ENCODE data around the gene HLF.

The HLF gene

DNA sequence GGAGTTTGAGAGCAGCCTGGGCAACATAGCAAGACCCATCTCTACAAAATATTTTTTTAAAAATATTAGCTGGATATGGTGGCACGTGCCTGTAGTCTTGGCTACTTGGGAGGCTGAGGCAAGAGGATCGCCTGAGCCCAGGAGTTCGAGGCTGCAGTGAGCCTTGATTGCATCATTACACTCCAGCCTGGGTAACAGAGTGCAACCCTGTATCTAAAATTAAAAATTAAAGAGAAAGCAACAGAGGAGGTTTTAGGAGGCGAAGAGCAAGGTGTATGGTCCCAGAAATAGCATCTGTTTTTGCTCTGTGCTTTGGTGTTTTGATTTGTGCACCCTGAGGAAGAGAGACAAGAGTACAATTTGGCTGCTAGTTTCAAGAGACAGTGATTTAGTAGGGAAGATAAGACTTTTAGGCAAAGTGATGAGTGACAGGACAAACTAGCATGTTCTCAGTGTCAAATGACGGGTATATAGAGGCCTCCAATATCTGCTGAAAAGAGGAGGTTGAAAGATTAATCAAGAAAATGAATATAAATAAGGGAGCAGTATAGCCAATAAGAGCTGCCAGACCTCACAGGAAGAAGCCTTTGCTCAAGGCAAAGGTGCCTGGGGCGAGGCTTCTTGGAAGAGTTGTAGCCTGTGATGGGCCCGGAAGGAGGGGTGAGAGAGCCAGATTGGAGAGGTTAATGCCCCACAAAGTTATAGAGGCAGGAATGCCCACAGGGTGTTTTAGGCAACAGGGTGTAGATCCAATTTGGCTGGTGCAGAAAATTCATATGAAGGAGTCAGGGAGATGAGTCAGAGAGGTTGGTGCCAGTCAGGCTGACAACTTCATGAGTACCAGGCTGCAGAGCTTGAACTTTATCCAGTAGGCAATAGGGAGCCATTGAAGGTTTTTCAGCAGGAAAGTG is 11.4 kb downstream of the HLF start:
- DNase-seq (ENCODE audit: low read depth) = no peak

DNA sequence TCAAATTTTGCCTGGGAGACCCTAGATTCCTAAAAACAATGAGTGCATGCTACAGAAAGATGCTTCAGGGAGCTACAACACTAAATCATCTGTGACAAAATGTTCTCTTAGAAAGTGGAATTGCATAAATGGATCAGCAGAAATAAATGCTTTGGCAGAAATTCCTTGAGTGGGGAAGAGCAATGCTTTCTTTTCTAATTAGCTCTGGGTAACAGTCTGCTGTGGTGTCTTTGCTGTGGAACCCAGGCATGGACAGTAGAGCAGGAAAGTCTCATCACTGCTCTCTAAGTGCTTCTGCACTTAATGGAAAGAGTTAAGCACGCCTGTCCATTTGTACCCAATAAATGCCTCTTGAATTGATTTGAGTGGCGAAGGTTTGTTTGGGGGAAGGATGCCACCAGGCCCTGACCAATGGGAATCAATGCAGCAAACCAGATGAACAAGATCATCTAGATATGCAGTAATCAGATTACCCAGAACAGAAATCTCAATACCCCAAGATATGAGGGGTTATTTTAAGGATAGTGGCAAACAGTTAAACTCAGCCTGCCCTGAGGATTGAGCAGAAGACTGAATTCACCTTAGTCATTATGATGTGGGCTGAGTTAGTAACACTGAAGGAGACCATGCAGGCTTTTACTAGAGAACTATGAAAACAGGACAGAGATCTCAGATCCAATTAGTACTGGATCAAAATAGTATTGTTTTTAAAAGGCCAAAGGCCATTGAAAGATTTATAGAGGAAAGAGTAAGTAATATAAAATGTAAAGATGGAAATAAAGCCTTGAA is 13.6 kb downstream of the HLF start:
- DNase-seq (ENCODE audit: low read depth) = no peak

DNA sequence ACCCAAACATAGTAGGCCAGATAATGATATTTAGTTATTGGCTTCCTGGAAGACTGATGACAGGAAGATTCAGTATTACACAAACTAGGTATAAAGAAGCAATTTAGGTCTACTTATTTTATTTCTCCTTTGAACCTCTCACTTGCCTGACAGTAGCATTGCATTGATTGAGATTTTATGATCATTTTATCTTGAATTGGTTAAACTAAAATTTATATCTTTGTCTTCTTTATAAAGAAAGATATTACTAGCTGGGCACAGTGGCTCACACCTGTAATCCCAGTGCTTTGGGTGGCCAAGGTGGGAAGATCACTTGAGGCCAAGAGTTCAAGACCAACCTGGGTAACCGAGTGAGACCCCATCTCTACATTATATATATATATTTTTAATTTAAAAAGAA is 14.4 kb downstream of the HLF start:
- DNase-seq (ENCODE audit: low read depth) = no peak

DNA sequence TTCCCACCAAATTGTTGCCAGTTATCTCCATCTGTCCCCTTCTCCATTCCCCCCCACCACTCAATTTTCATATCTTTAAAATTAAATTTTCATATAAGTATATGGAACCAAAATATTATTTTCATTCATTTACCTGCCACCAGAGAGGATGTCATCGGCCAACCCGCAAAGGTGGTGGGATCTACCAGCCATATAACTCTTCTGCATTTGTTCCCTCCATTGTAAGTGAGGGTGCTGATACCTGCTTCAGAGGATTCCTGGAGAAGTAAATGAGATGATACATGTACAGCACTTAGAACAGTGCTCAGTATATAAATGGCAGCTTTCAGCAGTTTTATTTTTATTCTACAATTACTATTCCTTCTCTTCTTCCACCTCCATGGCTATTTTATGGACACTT is 15.0 kb downstream of the HLF start:
- DNase-seq (ENCODE audit: low read depth) = no peak

DNA sequence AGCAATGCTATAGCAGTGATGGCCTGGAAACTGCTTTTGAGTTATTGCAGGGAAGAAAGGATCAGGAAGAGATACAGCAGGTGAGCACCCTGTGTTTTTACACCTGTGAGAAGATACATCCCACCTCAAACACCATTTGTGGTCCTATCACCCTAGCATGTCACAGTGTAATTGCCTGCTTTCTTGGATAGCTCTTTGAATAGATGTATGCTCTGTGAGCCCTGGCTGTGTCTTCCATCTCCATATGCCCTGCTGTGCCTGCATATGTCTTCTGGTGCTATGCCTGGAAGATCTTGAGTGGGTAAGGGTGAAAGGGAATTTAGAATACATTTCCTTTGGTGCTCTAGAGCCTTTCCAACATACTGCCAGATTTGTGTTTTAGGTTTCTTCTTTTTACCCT is 15.5 kb downstream of the HLF start:
- no peak for DNase-seq (ENCODE audit: low read depth)

DNA sequence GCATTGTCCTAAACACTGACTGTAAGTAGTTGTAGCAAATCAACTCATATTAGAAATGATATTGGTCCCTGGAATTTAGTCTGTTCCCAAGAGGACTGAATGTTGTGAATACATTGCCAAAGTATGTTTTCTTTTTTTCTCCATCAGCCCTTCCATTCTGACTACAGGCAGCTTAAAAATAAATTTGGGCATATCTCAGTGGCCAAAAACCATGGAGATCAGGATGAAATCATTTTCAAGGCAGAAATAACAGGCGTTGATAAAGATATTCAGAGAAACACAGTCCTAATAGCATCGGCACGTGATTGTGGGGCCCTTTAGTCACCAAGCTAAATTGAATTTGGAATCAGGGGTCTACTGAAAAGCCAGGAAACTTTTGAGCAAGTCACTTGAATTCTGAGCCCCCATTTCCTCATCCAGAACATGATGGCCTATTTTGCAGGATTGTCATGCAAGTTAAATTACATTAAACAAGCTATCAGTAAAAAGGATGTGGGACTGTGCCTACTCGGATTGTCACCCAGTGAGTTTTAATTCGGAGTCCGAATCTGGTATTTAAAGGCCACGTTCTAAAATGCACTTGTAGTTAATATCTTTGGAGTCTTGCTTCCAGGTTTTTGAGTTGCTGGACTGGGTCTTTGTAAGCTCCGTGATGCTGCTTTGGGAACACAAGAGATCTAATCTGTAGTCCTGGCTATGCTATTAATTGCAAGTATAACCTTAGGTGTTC is 17.1 kb downstream of the HLF start:
- DNase-seq (ENCODE audit: low read depth) = no peak

DNA sequence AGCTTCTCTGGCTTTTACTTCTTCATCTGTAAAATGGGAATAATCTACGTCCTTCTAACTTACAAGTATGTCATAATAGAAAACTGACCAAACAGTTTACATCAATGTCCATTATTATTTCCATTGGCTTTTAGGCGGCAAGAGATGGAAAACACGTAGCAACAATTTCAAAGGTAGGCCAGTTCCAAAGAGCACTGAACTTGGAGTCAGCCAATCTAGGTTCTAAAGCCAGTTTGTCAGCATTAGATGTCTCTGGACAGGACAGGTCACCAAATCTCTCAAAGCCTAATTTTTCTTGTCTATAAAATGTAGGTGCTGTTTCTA is 17.6 kb downstream of the HLF start:
- DNase-seq (ENCODE audit: low read depth) = no peak

DNA sequence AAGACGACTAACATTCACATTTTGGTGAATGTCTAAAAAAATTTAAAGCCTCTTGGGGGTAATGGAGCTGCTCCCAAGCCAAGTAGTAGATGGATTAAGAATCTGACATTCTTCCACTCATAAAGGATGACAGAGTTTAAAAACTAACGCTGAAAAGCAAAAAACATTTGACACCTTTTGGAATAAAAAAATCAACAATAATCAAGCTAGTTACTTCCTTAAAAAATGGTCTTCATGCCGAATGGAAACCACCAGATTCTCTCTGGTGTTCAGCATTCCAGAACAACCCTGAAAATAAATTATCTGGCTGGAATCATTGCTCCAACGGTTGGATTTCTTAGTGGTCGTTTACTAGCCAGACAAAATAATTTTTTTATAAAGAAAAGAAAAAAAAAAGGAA is 18.0 kb downstream of the HLF start:
- no peak for DNase-seq (ENCODE audit: low read depth)

DNA sequence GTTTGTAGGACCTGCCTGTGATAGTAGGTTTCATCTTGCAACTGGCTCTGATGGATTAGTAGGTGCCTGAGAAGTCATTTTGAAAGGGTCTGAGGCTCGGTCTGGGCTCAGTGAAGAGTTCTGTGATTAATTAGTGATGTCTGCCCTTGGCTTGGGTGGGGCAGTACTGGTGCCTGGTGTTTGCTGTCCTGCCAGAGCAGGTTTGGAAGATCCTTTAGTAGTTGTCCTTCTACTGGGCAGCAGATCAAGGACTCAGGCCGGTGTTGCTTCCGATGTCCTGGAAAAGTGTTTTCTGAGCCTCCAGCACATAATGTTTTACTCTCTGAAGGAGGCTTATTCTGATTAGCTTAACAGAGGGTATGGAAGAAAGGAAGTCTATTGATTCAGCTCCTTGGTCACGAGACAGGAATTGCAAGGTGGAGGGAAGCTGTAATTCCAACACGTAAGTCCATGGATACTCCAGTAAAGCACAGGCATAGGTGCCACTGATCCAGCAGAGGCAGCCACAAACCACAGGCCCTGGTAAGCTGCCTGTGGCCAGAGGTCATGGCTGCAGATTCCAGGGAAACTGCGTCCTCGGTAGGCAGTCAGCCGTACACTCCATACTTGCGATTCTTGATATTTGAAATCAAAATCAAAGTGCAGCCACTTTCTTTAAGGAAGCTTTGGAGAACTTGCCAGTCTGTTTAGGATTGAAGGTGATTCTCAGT is 18.7 kb downstream of the HLF start:
- DNase-seq (ENCODE audit: low read depth) = peak; percentile 10

DNA sequence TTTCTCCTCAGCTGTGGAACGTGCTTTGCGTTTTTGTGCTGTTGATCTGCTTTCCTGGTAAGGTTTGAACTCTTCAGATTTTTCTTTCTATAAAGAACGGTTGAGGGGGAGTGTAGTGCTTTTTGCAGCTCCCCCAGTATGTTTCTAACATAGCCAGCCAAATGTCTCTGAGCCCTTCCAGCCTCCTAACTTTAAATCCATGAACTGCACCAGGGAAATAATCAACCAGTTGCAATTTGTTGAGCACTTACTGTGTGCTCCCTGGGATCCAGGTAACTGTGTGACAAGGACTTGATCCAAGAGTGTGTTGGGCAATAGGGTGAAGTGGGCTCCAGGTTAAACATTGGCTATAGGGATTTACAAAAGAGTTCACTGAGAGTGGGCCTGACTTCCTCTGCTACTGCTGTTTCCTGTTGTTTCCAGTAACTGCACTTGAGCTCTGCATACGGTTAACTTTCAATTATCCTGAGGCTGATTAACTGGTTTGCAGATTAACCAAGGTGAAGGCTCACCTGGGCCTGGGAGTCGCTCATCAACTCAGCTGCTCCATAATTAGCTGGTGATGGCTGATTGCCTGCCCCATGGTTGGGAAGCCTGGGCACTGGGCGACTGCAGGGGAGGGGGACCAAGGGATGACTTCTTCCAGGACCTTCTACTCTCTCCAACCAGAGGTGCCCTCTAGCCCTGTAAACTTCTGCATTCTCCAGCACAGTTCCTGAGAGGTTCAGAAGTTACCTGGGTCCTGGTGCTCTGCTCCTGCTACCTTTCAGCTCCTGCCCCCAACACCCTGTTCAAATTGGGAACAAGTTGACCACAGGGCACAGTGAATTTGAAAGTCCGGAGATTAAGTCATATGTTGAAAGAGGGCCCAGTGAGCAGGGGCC is 19.5 kb downstream of the HLF start:
- DNase-seq (ENCODE audit: low read depth) = no peak

DNA sequence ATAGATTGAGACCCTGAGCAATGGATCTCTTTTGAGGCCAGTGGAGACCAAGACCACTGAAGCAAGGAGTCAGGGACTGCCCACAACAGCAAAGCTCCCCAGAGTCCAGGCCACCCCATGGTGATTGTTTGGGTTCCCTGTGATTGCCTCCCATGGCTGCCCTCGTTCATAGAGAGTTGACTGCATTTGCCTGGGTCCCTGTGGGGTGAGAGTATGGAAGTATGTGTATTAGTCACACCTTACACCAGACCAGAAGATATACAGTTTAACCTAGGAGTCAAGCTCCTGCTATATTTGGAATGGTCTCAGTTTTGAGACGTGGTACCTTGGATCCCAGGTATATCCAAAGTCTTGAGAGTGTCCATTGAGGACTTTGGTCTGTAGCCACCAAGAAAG is 20.2 kb downstream of the HLF start:
- DNase-seq (ENCODE audit: low read depth) = peak; percentile 14

DNA sequence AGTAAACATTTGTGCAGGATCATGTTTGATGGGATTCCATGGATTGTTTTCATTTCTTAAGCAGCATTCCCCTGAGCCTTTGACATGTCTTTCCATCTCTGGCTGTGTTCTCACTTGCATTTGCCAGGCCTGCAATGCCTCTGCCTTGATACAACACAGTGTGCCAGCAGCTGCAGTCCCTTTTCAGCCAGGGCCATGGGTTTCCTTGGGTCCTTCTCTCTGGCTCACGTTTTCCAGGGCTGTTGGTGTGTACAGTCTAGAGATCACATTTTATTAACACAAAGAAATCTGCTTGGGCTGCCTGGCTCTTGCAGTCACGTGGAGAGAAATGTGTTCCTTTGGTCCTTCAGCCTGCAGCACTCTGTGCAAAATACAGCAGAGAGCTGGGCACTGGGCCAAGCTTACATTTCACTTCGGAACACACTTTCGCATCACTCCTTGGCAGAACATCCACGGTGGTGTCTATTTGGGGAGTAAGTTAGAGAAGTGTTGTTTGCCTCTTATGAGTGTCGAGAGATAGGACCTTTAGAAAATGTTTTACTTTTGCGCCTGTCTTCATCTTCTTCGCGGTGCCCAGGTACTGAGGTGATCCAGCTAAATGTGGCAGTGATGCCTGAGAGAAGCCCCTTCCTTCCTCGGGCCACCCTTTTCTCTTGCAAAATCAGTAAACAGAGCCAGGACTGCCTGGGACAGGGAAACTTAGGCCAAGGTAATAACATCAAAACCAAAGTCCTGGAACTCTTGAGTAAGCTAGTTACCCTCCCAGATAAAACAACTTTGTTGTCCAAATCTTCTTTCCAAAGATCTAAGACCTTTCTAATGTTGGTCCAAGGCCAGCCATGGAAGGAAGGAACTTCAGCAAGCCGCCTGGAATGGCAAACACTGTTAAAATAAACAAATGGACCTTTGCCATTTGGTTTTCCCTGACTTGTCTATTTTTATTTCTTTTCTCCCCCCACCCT is 20.9 kb downstream of the HLF start:
- peak; percentile 92 for DNase-seq (ENCODE audit: low read depth)

DNA sequence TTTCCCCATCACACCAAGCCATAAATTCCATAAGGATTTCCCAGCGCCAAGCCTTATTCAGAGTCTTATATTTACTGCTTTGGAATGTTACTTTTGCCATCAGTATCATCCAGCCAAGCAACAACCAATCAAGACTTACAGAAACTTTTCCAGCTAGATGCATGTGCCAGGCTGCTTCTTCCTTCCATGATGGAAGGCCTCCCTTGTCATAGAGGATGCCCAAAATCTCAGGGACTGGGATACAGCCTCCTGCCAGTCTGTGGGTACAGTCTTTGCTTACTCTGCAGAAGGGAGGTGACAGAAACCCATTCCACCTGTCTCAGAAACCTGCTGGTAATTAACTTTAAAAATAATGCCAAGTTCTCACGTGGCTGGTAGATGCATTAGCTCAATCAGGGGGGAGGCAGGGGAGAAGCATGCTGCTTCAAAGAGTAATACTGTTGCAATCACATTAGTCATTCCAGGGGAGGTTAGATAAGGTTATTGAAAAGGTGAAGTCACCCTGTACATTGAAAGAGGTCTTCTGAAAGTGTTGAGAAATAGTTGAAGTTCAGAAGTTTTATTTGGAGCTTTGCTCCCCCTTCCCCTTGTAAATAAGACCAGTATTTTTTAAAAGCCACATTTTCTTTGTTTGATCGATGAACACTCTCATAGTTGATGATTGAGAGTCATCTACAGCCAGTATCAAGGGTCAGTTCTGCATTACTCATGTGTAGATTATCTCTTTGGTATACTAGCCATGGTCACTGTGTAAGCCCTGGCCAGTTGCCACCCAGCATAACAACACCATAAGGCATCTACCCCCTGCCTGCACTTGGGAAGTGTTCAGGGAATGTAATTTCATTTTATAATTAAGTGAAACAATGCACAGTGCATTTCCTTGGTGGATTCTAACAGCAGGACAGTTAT is 22.2 kb downstream of the HLF start:
- DNase-seq (ENCODE audit: low read depth) = peak; percentile 75

DNA sequence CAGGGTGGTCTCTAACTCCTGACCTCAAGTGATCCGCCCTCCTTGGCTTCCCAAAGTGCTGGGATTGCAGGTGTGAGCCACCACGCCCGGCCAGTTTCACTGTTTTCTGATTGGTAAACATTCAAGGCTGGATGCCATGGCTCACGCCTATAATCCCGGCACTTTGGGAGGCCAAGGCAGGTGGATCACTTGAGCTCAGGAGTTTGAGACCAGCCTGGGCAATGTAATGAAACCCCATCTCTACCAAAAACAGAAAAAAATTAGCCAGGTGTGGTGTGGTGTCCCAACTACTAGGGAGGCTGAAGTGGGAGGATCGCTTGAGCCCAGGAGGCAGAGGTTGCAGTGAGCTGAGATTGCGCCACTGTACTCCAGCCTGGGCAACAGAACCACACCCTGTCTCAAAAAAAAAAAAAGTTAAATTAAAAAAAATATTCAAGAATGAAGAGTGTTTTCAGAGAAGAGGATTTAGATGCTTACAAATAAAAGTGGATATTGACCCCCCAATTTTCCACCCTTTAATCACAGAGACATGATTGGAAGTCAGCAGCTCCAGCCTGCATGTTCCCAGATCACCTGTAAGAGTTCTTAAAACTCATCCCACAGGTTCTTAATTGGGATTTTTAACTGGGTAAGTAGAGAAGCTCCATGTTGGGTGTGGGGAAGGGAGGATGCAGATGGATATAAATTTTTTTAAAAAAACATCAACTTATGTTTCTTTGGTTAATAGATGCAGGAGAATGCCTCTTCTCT is 23.8 kb downstream of the HLF start:
- no peak for DNase-seq (ENCODE audit: low read depth)

DNA sequence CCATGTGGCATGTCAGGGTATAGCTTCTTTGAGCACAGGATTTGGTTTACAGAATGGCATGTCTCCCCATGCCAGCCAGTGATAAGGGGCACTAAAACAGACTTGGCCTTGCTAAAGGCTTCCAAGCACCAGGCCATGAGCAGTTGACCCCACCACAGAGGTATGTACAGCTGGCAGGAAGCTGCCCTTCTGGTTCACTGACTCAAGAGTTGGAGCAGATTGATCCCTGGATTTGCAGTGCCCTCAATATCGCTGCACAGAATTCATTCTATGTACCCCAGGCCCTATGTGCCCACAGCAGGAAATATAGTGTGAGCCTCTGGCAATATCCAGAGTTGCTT is 24.3 kb downstream of the HLF start:
- no peak for DNase-seq (ENCODE audit: low read depth)

DNA sequence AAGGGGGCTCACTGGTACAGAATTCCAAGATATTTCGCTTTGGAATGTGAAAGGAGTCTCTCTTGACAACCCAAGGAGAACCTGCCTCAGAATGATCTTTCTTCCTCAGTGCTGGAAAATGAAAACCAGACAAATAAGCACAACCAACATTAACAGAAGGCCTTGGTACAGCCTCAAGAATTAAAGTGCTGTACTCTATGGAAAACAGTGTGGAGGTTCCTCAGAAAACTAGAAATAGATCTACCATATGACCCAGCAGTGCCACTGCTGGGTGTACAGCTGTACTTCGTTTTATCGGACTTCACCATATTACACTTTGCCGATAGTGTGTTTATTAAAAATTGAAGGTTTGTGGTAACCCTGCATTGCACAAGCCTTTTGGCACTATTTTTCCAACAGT is 25.2 kb downstream of the HLF start:
- DNase-seq (ENCODE audit: low read depth) = no peak

DNA sequence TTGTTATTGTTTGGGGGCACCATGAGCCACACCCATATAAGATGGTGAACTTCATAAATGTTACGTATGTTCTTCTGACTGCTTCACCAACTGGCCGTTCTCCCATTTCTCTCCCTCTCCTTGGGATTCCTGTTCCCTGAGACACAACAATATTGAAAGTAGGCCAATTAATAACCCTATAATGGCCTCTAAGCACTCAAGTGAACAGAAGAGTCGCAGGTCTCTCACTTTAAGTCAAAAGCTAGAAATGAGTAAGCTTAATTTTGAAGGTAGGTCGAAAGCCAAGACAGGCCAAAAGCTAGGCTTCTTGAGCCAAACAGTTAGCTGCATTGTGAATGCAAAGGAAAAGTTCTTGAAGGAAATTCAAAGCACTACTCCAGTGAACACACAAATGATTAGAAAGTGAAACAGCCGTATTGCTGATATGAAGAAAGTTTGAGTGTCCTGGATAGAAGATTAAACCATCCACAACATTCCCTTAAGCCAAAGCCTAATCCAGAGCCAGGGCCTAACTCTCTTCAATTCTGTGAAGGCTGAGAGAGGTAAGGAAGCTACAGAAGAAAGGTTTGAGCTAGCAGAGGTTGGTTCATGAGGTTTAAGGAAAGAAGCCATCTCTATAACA is 25.8 kb downstream of the HLF start:
- DNase-seq (ENCODE audit: low read depth) = no peak

DNA sequence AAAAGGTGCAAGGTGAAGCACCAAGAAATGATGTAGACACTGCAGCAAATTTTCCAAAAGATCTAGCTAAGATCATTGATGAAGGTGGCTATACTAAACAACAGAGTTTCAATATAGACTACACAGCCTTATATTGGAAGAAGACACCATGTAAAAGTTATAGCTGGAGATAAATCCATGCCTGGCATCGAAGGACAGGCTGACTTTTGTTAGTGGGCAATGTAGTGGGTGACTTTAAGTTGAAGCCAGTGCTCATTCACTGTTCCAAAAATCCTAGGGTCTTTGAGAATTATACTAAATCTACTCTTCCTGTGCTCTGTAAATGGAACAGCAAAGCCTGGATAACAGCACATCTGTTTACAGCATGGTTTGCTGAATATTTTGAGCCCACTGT is 26.4 kb downstream of the HLF start:
- no peak for DNase-seq (ENCODE audit: low read depth)
